ENCODE results near the gene ZMIZ1. TPM values are rescaled to one million over a fixed set of nuclear protein-coding genes. Genes with fewer than 3 reads are reported as not detected.

The ZMIZ1 gene
- total RNA-seq, 2 experiments from 2014 or later = 14.6 to 15.5 TPM

- H3K4me1 ChIP-seq (ENCODE audit: insufficient read depth, low read length) = peaks cover 29% of the 10 kb centered on the region
- H3K4me1 Mint-ChIP-seq (ENCODE audit: low read depth) = peaks cover 57% of the 10 kb centered on the region
- CTCF ChIA-PET = no interaction called here
- intact Hi-C loops (cut with DNase I, micrococcal nuclease) = no loop called here
- TF ChIP-seq CTCF (IDR thresholded peaks at IDR 0.05) = no peak
- no peaks in the 10 kb centered on the region for H3K36me3 Mint-ChIP-seq (ENCODE audit: low read depth)
- no peak for ATAC-seq (ENCODE audit: poor library complexity)
- H3K27ac Mint-ChIP-seq = peak overlapping the region; percentile 51
- H3K9me3 Mint-ChIP-seq = no peaks in the 10 kb centered on the region
- H3K4me3 ChIP-seq (ENCODE audit: low read length) = no peak overlapping the region
- no peak overlapping the region for H3K4me3 Mint-ChIP-seq
- H3K27me3 Mint-ChIP-seq = no peaks in the 10 kb centered on the region
- H3K27me3 ChIP-seq (ENCODE audit: control insufficient read depth in 1 of 2, insufficient read depth in 2 of 2, low read length in 2 of 2) = no peaks in the 10 kb centered on the region
- no peak for DNase-seq
- H3K36me3 ChIP-seq (ENCODE audit: insufficient read depth, low read length) = peaks cover 2% of the 10 kb centered on the region
- POLR2A ChIA-PET = no interaction called here
- no peaks in the 10 kb centered on the region for H3K9me3 ChIP-seq (ENCODE audit: control insufficient read depth in 1 of 2, insufficient read depth in 1 of 2, low read length in 2 of 2)
- no peak overlapping the region for H3K27ac ChIP-seq (ENCODE audit: low read depth in 1 of 2, low read length in 2 of 2)
Measured at GRCh38 chr10:79132681-79133381, 64.1 kb downstream of the ZMIZ1 start.

GRCh38 chr10:79133416-79133815 lies 64.7 kb downstream of the ZMIZ1 start:
- no peak overlapping the region for H3K4me3 Mint-ChIP-seq
- no peak overlapping the region for H3K27ac ChIP-seq (ENCODE audit: low read depth in 1 of 2, low read length in 2 of 2)
- H3K4me1 Mint-ChIP-seq (ENCODE audit: low read depth) = peaks cover 60% of the 10 kb centered on the region
- H3K4me3 ChIP-seq (ENCODE audit: low read length) = no peak overlapping the region
- peaks cover 34% of the 10 kb centered on the region for H3K4me1 ChIP-seq (ENCODE audit: insufficient read depth, low read length)
- DNase-seq = no peak
- ATAC-seq (ENCODE audit: poor library complexity) = no peak
- H3K27me3 ChIP-seq (ENCODE audit: control insufficient read depth in 1 of 2, insufficient read depth in 2 of 2, low read length in 2 of 2) = no peaks in the 10 kb centered on the region
- no peak for TF ChIP-seq CTCF (IDR thresholded peaks at IDR 0.05)
- no peaks in the 10 kb centered on the region for H3K27me3 Mint-ChIP-seq
- intact Hi-C loops (cut with DNase I, micrococcal nuclease) = no loop called here
- peaks cover 2% of the 10 kb centered on the region for H3K36me3 ChIP-seq (ENCODE audit: insufficient read depth, low read length)
- peaks cover 3% of the 10 kb centered on the region for H3K36me3 Mint-ChIP-seq (ENCODE audit: low read depth)
- no peaks in the 10 kb centered on the region for H3K9me3 ChIP-seq (ENCODE audit: control insufficient read depth in 1 of 2, insufficient read depth in 1 of 2, low read length in 2 of 2)
- H3K9me3 Mint-ChIP-seq = no peaks in the 10 kb centered on the region
- peak overlapping the region; percentile 61 for H3K27ac Mint-ChIP-seq
- CTCF ChIA-PET = interaction anchor here (0.8 kb wide), 1 partner anchor 62 kb away, joined by 3 read pairs; no protein-coding TSS in a partner anchor
- POLR2A ChIA-PET = no interaction called here

GRCh38 chr10:79135790-79136189 lies 67.0 kb downstream of the ZMIZ1 start:
- intact Hi-C loops (cut with DNase I, micrococcal nuclease) = no loop called here
- no peak overlapping the region for H3K4me3 ChIP-seq (ENCODE audit: low read length)
- H3K4me1 Mint-ChIP-seq (ENCODE audit: low read depth) = peaks cover 59% of the 10 kb centered on the region
- peaks cover 10% of the 10 kb centered on the region for H3K36me3 ChIP-seq (ENCODE audit: insufficient read depth, low read length)
- H3K27me3 Mint-ChIP-seq = no peaks in the 10 kb centered on the region
- peaks cover 6% of the 10 kb centered on the region for H3K36me3 Mint-ChIP-seq (ENCODE audit: low read depth)
- H3K27ac Mint-ChIP-seq = peak overlapping the region; percentile 90
- no peaks in the 10 kb centered on the region for H3K9me3 ChIP-seq (ENCODE audit: control insufficient read depth in 1 of 2, insufficient read depth in 1 of 2, low read length in 2 of 2)
- no peak for ATAC-seq (ENCODE audit: poor library complexity)
- DNase-seq = no peak
- H3K27ac ChIP-seq (ENCODE audit: low read depth in 1 of 2, low read length in 2 of 2) = peak overlapping the region in 1 of 2 donors; percentile 36
- H3K27me3 ChIP-seq (ENCODE audit: control insufficient read depth in 1 of 2, insufficient read depth in 2 of 2, low read length in 2 of 2) = no peaks in the 10 kb centered on the region
- H3K4me3 Mint-ChIP-seq = no peak overlapping the region
- no peaks in the 10 kb centered on the region for H3K9me3 Mint-ChIP-seq
- ChIA-PET POLR2A (no interaction called here), CTCF (no interaction called here)
- peaks cover 42% of the 10 kb centered on the region for H3K4me1 ChIP-seq (ENCODE audit: insufficient read depth, low read length)
- TF ChIP-seq CTCF (IDR thresholded peaks at IDR 0.05) = no peak

All from CD4-positive, alpha-beta T cell (primary cell).